ENCODE results near the gene TP53I11.

Gene TP53I11

GRCh38 chr11:44916331-44916730, 34.4 kb downstream of the TP53I11 start:
- no peak for DNase-seq (ENCODE audit: low read depth in 1 of 2, low spot score in 1 of 2)

- no peak for DNase-seq (ENCODE audit: low read depth in 1 of 2, low spot score in 1 of 2)
Observed at GRCh38 chr11:44915621-44916020, 35.1 kb downstream of the TP53I11 start.

GRCh38 chr11:44915004-44915403, 35.7 kb downstream of the TP53I11 start:
- no peak for DNase-seq (ENCODE audit: low read depth in 1 of 2, low spot score in 1 of 2)

GRCh38 chr11:44914105-44914504, 36.6 kb downstream of the TP53I11 start:
- no peak for DNase-seq (ENCODE audit: low read depth in 1 of 2, low spot score in 1 of 2)

- no peak for DNase-seq (ENCODE audit: low read depth in 1 of 2, low spot score in 1 of 2)
Observed at GRCh38 chr11:44913502-44913901, 37.2 kb downstream of the TP53I11 start.

- DNase-seq (ENCODE audit: low read depth in 1 of 2, low spot score in 1 of 2): no peak
Observed at GRCh38 chr11:44912270-44912987, 38.3 kb downstream of the TP53I11 start.

- DNase-seq (ENCODE audit: low read depth in 1 of 2, low spot score in 1 of 2): peak; percentile 69 to 80
Observed at GRCh38 chr11:44911029-44911814, 39.5 kb downstream of the TP53I11 start.

- DNase-seq (ENCODE audit: low read depth in 1 of 2, low spot score in 1 of 2): no peak
Observed at GRCh38 chr11:44910591-44910990, 40.1 kb downstream of the TP53I11 start.

GRCh38 chr11:44909557-44909956, 41.1 kb downstream of the TP53I11 start:
- no peak for DNase-seq (ENCODE audit: low read depth in 1 of 2, low spot score in 1 of 2)

- no peak for DNase-seq (ENCODE audit: low read depth in 1 of 2, low spot score in 1 of 2)
Observed at GRCh38 chr11:44906649-44907048, 44.0 kb downstream of the TP53I11 start.

GRCh38 chr11:44905131-44905866, 45.4 kb downstream of the TP53I11 start:
- no peak for DNase-seq (ENCODE audit: low read depth in 1 of 2, low spot score in 1 of 2)

- DNase-seq (ENCODE audit: low read depth in 1 of 2, low spot score in 1 of 2): no peak
Observed at GRCh38 chr11:44904261-44905020, 46.2 kb downstream of the TP53I11 start.

GRCh38 chr11:44903518-44903917, 47.2 kb downstream of the TP53I11 start:
- DNase-seq (ENCODE audit: low read depth in 1 of 2, low spot score in 1 of 2): no peak

- no peak for DNase-seq (ENCODE audit: low read depth in 1 of 2, low spot score in 1 of 2)
Observed at GRCh38 chr11:44903035-44903434, 47.6 kb downstream of the TP53I11 start.

GRCh38 chr11:44901786-44902185, 48.9 kb downstream of the TP53I11 start:
- no peak for DNase-seq (ENCODE audit: low read depth in 1 of 2, low spot score in 1 of 2)

GRCh38 chr11:44901120-44901633, 49.5 kb downstream of the TP53I11 start:
- DNase-seq (ENCODE audit: low read depth in 1 of 2, low spot score in 1 of 2): no peak

GRCh38 chr11:44899959-44900358, 50.7 kb downstream of the TP53I11 start:
- DNase-seq (ENCODE audit: low read depth in 1 of 2, low spot score in 1 of 2): peak in 1 of 2 donors; percentile 11

GRCh38 chr11:44893846-44894617, 56.7 kb downstream of the TP53I11 start:
- peak; percentile 33 to 48 for DNase-seq (ENCODE audit: low read depth in 1 of 2, low spot score in 1 of 2)

- no peak for DNase-seq (ENCODE audit: low read depth in 1 of 2, low spot score in 1 of 2)
Observed at GRCh38 chr11:44893308-44893822, 57.3 kb downstream of the TP53I11 start.

- DNase-seq (ENCODE audit: low read depth in 1 of 2, low spot score in 1 of 2): no peak
Observed at GRCh38 chr11:44892843-44893242, 57.8 kb downstream of the TP53I11 start.

Data from activated T-helper 1 cell treated with anti-CD3 and anti-CD28 coated beads, Interleukin-2, amount 50 U/mL, for 16 hours (primary cell).